ENCODE results near the gene CEP112.

- TF ChIP-seq POLR2AphosphoS5 (IDR thresholded peaks at IDR 0.05; ENCODE audit: low read length) (no peak), BRCA1 (IDR thresholded peaks at IDR 0.05; ENCODE audit: low read depth, low read length) (no peak), RCOR1 (conservative IDR thresholded peaks at IDR 0.05; ENCODE audit: low read depth, low read length) (no peak), CTCF (IDR thresholded peaks at IDR 0.05 in 2 of 3, conservative IDR thresholded peaks at IDR 0.05 in 1 of 3; ENCODE audit: control insufficient read depth in 2 of 3, extremely low read depth in 1 of 3, insufficient read depth in 1 of 3, low read depth in 3 of 3, low read length in 3 of 3) (no peak), IRF3 (IDR thresholded peaks at IDR 0.05) (no peak), TAF1 (IDR thresholded peaks at IDR 0.05; ENCODE audit: borderline replicate concordance, low read depth, low read length) (no peak), JUNB (IDR thresholded peaks at IDR 0.05) (no peak), BACH1 (IDR thresholded peaks at IDR 0.05; ENCODE audit: borderline replicate concordance) (no peak), POLR2AphosphoS2 (IDR thresholded peaks at IDR 0.05; ENCODE audit: low read depth, low read length) (no peak), USF2 (IDR thresholded peaks at IDR 0.05; ENCODE audit: borderline replicate concordance, low read depth, low read length) (no peak), PRDM15 (CRISPR knock-in tag; IDR thresholded peaks at IDR 0.05) (no peak)
Measured at GRCh38 chr17:65814418-65814817, 377.5 kb downstream of the CEP112 start.

All from GM12878 (cell line).